ENCODE results near the gene RUNDC1.

DNA sequence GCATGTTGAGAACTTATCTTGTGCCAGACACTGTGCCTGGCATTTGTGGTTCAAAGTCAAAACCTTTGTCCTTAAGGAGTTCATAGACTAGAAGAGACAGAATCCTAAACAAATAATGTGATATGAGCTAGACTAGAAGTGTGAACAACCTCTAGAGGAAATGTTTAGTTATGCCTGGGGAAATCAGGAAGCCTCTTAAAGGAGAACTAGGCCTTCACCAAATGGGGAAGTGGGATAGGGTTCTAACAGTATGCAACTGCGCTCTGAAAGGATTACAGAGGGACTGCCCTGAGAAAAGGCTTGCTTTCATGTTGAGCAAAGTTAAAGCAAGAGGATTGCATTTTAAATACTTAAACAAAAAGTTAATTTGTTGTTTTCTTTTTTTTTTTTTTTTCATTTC is 4.9 kb downstream of the RUNDC1 start:
- TF ChIP-seq, protein P1, sequence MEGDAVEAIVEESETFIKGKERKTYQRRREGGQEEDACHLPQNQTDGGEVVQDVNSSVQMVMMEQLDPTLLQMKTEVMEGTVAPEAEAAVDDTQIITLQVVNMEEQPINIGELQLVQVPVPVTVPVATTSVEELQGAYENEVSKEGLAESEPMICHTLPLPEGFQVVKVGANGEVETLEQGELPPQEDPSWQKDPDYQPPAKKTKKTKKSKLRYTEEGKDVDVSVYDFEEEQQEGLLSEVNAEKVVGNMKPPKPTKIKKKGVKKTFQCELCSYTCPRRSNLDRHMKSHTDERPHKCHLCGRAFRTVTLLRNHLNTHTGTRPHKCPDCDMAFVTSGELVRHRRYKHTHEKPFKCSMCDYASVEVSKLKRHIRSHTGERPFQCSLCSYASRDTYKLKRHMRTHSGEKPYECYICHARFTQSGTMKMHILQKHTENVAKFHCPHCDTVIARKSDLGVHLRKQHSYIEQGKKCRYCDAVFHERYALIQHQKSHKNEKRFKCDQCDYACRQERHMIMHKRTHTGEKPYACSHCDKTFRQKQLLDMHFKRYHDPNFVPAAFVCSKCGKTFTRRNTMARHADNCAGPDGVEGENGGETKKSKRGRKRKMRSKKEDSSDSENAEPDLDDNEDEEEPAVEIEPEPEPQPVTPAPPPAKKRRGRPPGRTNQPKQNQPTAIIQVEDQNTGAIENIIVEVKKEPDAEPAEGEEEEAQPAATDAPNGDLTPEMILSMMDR (IDR thresholded peaks at IDR 0.05; ENCODE audit: low read length): no peak
- TF ChIP-seq EZH2 (optimal IDR thresholded peaks at IDR 0.05; ENCODE audit: low read depth, low read length): no peak
- TF ChIP-seq EZH2phosphoT487 (IDR thresholded peaks at IDR 0.05; ENCODE audit: low read length): no peak
